ENCODE data around the gene HNRNPLL.
A peak's percentile ranks its signal among the peaks of the same experiment; 100 is the strongest.
"Not testable (repeated sequence)": the region's sequence is repeated elsewhere in the genome, so short reads cannot be mapped to it uniquely, and the experiment has no call there.

The HNRNPLL gene

GRCh38 chr2:38602732-38603401, at the start of gene HNRNPLL:
Gene HNRNPLL, minus strand, starts transcription at chr2:38602928. Its CDS starts 302 bp downstream, at chr2:38602626.
- DNase-seq, result peak; percentile 94 to 98

GRCh38 chr2:38650717-38651116, 48.0 kb upstream of the HNRNPLL start:
- no peak for DNase-seq

DNA sequence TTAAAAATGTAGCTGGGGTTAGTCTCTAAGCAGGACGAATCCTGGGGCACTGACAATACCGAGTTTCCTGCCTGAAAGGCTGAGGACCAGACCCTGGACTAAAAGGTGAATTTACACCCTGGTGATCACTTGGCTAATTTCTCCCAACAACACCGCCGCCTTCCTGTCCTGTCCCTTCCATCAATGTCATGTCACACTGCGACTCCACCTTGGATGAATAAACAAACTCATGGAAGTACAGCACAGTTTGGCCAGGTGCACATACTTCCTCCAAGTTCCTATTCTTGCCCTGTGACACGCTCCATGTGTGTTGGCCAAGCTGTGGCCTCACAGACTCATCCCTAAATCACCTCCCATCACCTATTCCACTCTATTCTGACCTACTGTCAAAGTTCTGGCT, 47.3 kb upstream of the HNRNPLL start:
- no peak for DNase-seq

DNA sequence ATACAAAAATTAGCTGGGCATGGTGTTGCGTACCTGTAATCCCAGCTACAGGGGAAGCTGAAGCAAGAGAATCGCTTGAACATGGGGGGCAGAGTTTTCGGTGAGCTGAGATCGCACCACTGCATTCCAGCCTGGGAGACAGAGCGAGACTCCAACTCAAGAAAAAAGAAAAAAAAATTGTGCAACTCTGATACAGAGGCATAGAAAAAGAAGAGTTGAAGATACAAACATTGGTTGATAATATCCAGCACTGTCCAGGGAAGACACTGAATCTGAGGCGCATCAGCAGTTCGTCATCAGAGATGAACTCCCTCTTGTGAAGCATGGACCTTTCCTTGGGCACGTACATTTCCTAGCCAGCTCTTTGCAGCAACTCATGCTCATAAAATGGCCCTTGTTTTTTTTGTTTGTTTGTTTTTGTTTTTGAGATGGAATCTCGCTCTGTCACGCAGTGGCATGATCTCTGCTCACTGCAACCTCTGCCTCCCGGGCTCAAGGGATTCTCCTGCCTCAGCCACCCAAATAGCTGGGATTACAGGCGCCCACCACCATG, 46.5 kb upstream of the HNRNPLL start:
- DNase-seq, result no peak

- no peak for DNase-seq
These were observed 45.5 kb upstream of the HNRNPLL start for GRCh38 chr2:38648107-38648761.

DNA sequence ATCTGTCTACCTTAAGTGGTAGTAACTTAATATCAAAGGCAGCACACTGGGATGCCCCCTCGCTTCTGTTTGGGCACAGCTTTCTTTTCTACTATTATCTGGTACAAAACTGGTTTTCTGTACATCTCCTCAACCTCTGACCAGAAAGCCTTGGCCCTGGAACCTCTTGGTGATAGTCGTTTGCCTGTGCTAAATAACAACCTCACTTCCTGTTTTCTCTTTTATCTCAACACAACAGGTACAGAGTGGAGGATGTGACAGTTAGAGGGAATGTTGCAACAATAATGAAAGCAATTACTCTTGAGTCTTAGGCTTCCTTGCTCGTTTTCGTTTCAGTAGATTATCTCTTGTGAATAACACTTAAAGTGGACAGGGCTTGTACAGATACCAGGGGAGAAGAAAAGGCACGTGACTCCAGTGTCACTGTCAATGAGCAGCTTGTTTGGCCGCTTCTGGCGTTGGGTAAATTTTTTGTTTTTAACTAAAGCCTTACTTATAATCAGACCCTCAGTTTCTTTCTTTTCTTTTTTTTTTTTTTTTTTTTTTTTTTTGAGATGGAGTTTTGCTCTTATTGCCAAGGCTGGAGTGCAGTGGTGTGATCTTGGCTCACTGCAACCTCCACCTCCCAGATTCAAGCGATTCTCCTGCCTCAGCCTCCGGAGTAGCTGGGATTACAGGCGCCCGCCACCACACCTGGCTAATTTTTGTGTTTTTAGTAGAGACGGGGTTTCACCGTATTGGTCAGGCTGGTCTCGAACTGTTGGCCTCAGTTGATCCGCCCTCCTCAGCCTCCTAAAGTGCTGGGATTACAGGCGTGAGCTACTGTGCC, 41.2 kb upstream of the HNRNPLL start:
- not testable (repeated sequence) for DNase-seq

GRCh38 chr2:38643021-38643671, 40.4 kb upstream of the HNRNPLL start:
- no peak for DNase-seq

GRCh38 chr2:38642373-38643017, 39.8 kb upstream of the HNRNPLL start:
- not testable (repeated sequence) for DNase-seq

DNA sequence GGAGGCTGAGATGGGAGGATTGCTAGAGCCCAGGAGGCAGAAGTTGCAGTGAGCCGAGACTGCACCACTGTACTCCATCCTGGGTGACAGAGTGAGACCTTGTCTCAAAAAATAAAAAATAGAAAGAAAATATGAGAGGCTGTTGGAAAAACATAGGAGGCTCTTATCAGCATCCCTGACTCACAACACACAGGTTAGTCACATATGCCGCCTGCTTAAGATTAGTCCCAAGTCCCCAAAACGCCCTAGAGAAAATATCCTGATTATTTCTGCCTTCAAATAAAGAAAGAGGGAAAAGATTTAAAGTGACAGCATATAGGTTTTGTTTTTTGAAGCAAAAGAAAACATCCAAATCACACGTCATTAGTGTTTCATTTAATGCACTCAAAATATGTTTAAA, 33.3 kb upstream of the HNRNPLL start:
- no peak for DNase-seq

GRCh38 chr2:38635139-38635538, 32.4 kb upstream of the HNRNPLL start:
- no peak for DNase-seq

DNA sequence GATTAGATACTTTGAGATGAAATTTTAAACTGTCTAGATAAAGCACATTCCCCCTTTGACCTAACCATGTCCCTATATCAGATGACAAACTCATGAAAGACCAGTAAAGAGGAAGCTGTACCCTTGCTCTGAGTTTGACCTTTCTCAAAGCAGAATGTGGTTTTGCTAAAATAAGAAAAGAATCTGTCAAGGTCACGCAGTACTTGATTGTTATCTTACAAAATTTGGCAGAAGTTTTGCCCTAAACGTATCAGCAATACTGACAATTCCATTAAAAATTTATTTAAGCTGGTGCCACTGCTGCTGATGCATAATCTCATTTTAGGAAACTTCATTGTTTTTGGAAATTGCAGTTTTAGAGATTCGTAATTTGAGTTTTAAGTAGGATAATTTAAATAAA, 32.0 kb upstream of the HNRNPLL start:
- no peak for DNase-seq

DNA sequence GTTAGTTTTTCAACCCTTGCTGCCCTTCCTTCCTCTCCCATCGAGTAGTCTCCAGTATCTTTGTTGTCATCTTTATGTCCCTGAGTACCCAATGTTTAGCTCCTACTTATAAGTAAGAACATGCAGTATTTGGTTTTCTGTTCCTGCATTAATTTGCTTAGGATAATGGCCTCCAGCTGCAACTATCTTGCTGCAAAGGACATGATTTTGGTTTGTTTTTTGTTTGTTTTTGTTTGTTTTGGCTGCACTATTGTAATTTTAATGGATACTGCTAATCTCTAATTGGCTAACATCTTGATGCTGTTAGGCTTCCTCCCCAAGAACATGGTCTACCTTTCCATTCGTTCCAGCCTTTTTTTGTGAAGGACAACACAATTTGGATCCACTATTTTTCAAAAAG, 31.2 kb upstream of the HNRNPLL start:
- DNase-seq, result no peak

GRCh38 chr2:38632980-38633379, 30.3 kb upstream of the HNRNPLL start:
- DNase-seq, result no peak

GRCh38 chr2:38631976-38632375, 29.2 kb upstream of the HNRNPLL start:
- no peak for DNase-seq

- no peak for DNase-seq
These were observed 27.0 kb upstream of the HNRNPLL start for GRCh38 chr2:38629684-38630083.

DNA sequence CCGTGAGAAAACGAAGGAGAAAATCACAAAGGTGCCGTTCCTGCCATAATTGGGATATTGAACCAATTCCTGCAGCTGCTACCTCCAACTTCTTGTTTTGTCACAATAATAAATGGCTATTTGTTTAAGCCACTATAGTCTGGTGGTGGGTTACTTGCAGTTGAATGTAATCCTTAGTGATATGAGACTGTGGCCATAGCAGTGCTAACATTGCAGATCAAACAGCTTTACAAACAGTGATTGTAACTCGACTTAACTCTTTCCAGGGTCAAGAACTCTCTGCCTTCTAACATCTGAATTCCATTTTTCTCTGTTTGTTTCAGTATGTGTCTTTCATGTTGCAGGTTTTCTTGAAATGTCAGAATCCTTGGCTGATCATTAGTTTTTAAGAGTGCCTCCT, 24.7 kb upstream of the HNRNPLL start:
- no peak for DNase-seq

DNA sequence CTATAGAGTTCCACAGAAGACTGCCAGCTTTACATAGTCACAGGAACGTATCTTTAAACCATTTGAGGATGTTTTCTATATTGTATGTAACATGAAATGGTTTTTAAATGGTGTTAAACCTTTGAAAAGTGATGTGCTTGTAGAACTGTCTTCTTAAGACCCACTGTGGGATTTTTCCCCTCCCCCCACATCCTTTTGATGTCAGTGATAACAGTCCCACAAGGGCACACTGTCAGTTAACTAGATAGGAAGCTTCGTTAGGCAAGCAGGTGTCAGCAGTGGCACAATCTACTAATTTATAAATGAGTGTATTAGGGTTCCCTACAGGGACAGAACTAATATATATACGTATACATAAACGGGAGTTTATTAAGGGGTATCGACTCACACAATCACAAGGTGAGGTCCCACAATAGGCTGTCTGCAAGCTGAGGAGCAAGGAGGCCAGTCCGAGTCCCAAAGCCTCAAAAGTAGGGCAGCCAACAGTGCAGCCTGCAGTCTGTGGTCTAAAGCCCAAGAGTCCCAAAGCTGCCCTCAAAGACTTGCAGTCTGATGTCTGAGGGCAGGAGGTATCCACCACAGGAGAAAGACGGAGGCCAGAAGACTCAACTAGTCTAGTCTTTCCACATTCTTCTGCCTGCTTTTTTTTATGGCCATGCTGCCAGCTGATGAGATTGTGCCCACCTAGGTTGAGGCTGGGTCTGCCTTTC, 23.8 kb upstream of the HNRNPLL start:
- no peak for DNase-seq

GRCh38 chr2:38622210-38622609, 19.5 kb upstream of the HNRNPLL start:
- DNase-seq, result no peak

- DNase-seq, result no peak
These were observed 18.3 kb upstream of the HNRNPLL start for GRCh38 chr2:38621018-38621417.

DNA sequence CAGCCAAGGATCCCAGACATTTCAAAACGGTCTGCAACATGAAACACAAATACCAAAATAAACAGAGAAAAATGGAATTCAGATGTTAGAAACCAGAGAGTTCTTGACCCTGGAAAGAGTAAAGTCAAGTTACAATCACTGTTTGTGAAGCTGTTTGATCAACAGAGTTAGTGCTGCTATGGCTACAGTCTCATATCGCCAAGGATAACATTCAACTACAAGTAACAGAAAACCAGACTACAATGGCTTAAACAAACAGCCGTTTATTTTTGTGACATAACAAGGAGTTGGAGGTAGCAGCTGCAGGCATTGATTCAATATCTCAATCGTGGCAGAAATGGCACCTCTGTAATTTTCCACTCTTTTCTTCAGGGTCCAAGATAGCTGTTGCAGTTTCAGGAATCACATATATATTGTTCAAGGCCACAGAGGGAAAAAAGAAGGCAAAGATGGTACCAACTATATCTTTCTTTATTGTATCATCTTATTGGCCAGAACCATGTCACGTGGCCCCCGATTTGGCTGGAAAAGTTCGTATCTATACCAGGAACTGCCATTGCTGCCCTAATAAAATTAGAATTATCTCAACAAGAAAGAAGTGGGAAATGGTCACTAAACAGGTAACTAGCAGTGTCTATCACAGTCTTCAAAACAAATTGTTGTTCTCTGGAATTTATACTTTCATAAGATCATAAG, 17.7 kb upstream of the HNRNPLL start:
- DNase-seq, result no peak

Measured in NCI-H524 (cell line).